Testis (tissue), 2 donors: ENCODE measurements around the gene DDX39B.

ENCODE experiments used
- CTCF ChIP-seq, 3 experiments: fragments of 450-650 bp in 2 of 3; fragments of 200-600 bp in 1 of 3; sonication (generic) in 1 of 3; IDR thresholded peaks; one replicate each; pipeline ENCODE4 v1.5.1; 2016 to 2019; ENCODE audit warnings: antibody characterized with exemption in 3 of 3, mild to moderate bottlenecking in 2 of 3, moderate library complexity in 1 of 3
- POLR2A ChIP-seq: fragments of 450-650 bp; IDR thresholded peaks from one replicate; pipeline ENCODE4 v1.6.1; 2017; ENCODE audit warnings: antibody characterized with exemption, mild to moderate bottlenecking, moderate library complexity

DNA sequence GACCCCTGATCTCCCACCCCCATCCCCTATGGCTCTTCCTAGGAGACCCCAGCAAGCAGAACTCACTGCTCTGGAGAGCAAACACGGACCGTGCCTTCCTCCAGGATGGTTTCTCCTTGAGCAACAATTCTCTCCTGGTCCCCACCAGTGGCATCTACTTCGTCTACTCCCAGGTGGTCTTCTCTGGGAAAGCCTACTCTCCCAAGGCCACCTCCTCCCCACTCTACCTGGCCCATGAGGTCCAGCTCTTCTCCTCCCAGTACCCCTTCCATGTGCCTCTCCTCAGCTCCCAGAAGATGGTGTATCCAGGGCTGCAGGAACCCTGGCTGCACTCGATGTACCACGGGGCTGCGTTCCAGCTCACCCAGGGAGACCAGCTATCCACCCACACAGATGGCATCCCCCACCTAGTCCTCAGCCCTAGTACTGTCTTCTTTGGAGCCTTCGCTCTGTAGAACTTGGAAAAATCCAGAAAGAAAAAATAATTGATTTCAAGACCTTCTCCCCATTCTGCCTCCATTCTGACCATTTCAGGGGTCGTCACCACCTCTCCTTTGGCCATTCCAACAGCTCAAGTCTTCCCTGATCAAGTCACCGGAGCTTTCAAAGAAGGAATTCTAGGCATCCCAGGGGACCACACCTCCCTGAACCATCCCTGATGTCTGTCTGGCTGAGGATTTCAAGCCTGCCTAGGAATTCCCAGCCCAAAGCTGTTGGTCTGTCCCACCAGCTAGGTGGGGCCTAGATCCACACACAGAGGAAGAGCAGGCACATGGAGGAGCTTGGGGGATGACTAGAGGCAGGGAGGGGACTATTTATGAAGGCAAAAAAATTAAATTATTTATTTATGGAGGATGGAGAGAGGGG lies 31.7 kb upstream of the DDX39B start:
- no peak for TF ChIP-seq CTCF (IDR thresholded peaks at IDR 0.05)
- TF ChIP-seq POLR2A, result no peak
